Small intestine (tissue), 7 donors: ENCODE data around the gene ARFGAP3. TPM values are rescaled to one million over a fixed set of nuclear protein-coding genes. Genes with fewer than 3 reads are reported as not detected.

Source experiments
- DNase-seq, 2 donors: peaks; one replicate each; pipeline versions ENCODE4 v3.0.0 to v3.0.0-alpha.2; 2013
- FAIRE-seq: peaks from 2 replicates; lab custom pipeline; 2012; peaks lifted over from hg19 to GRCh38; lab: Jason Lieb, UNC
- H3K27ac ChIP-seq, 3 donors: one replicate each; pipeline ENCODE4 v1.5.1; 2013; ENCODE audit warnings: low read length in 2 of 3, mild to moderate bottlenecking in 2 of 3, control low read depth in 1 of 3, inconsistent platforms in 1 of 3, low read depth in 1 of 3, moderate library complexity in 1 of 3
- H3K27me3 ChIP-seq, 3 donors: one replicate each; pipeline ENCODE4 v1.6.1; 2013; ENCODE audit warnings: low read length in 3 of 3, inconsistent platforms in 1 of 3; ENCODE audit not compliant: control insufficient read depth in 3 of 3, insufficient read depth in 3 of 3
- H3K36me3 ChIP-seq, 3 donors: one replicate each; pipeline ENCODE4 v1.6.1; 2013; ENCODE audit warnings: low read length in 3 of 3, inconsistent platforms in 1 of 3, low read depth in 1 of 3, mild to moderate bottlenecking in 1 of 3, moderate library complexity in 1 of 3; ENCODE audit not compliant: control insufficient read depth in 3 of 3, insufficient read depth in 2 of 3
- H3K4me1 ChIP-seq, 3 donors: one replicate each; pipeline ENCODE4 v1.6.1; 2013; ENCODE audit warnings: low read length in 2 of 3, inconsistent platforms in 1 of 3, low read depth in 1 of 3, mild to moderate bottlenecking in 1 of 3, moderate library complexity in 1 of 3; ENCODE audit not compliant: control insufficient read depth in 3 of 3, insufficient read depth in 2 of 3
- H3K4me3 ChIP-seq, 3 donors: one replicate each; pipeline ENCODE4 v1.5.1; 2013; ENCODE audit warnings: low read length in 3 of 3, control low read depth in 1 of 3, inconsistent platforms in 1 of 3, low read depth in 1 of 3, mild to moderate bottlenecking in 1 of 3, moderate library complexity in 1 of 3
- H3K9me3 ChIP-seq, 2 donors: one replicate each; pipeline ENCODE4 v1.6.1; 2013; ENCODE audit warnings: low read depth in 1 of 2, low read length in 1 of 2; ENCODE audit not compliant: control insufficient read depth in 2 of 2, insufficient read depth in 1 of 2
- WGBS, 3 donors: extraction: QIAGEN DNeasy Blood & Tissue Kit; methylation state at CpG; one replicate each; pipeline ENCODE4 v1.1.7; 2013; 5-methylcytosine and 5-hydroxymethylcytosine counted together
- polyA plus RNA-seq, 4 donors: library from polyadenylated mRNA; stranded (reverse) in 3 of 4; unstranded in 1 of 4; fragments of 200-250 nt in 3 of 4; fragments of 120-200 nt in 1 of 4; gene quantifications; one replicate each; pipeline versions ENCODE4 v1.2.1 to v1.2.3, GENCODE V29; 2013
- donor health status: healthy with polysubstance abuse.
- donor health status: control.
- donor health status: control.
- donor health status: Bipolar disorder and iron deficiency.
- donor health status: healthy.

ARFGAP3 gene
- polyA plus RNA-seq, 4 donors, result 29.1 to 64.5 (median 53.1) TPM

DNA sequence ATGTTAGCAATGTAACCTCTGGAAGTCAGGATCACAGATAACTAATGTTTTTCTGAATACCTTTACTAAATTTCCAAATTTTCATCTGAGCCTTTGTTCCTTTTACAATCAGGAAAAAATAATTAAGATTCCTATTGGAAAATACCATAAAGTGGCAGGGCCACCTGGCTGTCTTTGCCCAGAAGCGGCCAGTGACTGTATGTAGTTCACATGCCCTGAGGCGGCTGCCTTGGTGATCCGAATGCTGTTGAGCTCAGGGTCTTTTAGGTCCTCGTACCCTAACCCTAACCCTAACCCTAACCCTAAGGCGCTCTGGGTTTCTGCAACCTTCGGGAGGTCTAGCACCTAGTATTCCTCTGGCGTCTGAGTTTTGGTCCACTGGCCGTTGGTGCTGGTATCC lies 8.5 kb upstream of the ARFGAP3 start:
- no peak overlapping the region for H3K27ac ChIP-seq
- H3K4me1 ChIP-seq, result peaks cover 0 to 13% (median 2%) of the 10 kb centered on the region in 3 donors
- FAIRE-seq, result no peak
- H3K4me3 ChIP-seq, result no peak overlapping the region
- no peaks in the 10 kb centered on the region for H3K9me3 ChIP-seq
- H3K27me3 ChIP-seq, result no peaks in the 10 kb centered on the region
- no peak for DNase-seq
- WGBS, 3 donors, result 91 to 96% (median 92%) methylated on average over 8 of the region's 8 CpGs
- H3K36me3 ChIP-seq, result peaks cover 0 to 35% (median 0%) of the 10 kb centered on the region in 3 donors

DNA sequence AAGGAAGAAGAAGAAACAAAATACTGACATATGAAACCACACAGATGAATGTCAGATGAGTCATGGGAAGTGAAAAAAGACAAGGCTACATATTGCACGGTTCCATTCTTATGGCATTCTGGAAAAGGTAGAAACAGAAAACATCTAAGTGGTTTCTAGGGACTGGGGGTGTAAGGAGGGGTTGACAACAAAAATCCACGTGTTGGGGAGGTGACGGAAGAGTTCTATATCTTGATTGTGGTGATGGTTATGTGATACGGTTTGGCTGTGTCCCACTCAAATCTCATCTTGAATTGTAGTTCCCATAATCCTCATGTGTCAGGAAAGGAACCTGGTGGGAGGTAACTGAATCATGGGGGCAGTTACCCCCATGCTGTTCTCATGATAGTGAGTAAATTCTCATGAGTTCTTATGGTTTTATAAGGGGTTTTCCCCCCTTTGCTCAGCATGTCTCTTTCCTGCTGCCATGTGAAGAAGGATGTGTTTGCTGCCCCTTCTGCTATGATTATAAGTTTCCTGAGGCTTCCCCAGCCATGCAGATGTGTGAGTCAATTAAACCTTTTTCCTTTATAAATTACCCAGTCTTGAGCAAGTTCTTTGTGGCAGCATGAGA lies 6.4 kb upstream of the ARFGAP3 start:
- Histone ChIP-seq H3K4me1 (peaks cover 0 to 13% (median 2%) of the 10 kb centered on the region in 3 donors), H3K9me3 (no peaks in the 10 kb centered on the region), H3K27ac (no peak overlapping the region), H3K27me3 (no peaks in the 10 kb centered on the region), H3K4me3 (no peak overlapping the region), H3K36me3 (peaks cover 0 to 18% (median 0%) of the 10 kb centered on the region in 3 donors)
- no peak for FAIRE-seq
- DNase-seq, result no peak
- WGBS, 3 donors, result 55 to 74% (median 65%) methylated on average over 4 of the region's 4 CpGs

DNA sequence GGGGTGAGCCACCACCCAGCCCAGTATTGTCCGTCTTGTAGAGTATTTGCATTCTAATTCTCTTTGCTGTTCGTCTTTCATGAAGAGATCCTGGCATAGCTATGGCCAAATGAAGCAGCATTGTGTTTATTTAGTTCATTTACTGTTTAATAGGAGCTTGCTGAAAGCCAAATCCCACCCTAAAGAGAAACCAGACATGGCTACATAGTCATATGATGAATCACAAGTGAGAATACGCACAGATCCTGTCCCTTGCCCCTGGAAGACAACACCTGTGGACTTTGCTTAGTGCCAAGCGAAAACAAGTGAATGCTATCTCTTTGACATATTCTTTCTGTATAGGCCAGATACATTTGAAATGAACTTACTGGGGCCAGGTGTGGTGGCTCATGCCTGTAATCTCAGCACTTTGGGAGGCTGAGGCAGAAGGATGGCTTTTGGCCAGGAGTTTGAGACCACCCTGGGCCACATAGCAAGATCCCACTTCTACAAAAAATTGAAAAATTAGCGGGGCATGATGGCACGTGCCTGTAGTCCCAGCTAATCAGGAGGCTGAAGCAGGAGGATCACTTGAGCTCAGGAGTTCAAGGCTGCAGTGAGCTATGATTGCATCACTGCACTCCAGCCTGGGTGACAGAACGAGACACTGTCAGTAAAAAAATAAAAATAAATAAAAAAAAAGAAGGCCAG lies 5.1 kb upstream of the ARFGAP3 start:
- Histone ChIP-seq H3K27ac (peak overlapping the region; percentile 47 to 97 (median 86)), H3K9me3 (peaks cover 0 to 8% of the 10 kb centered on the region in 2 donors), H3K27me3 (no peaks in the 10 kb centered on the region), H3K4me1 (peaks cover 0 to 17% (median 2%) of the 10 kb centered on the region in 3 donors), H3K36me3 (peaks cover 0 to 18% (median 0%) of the 10 kb centered on the region in 3 donors), H3K4me3 (no peak overlapping the region)
- WGBS, 3 donors, result 38 to 73% (median 50%) methylated on average over 7 of the region's 7 CpGs
- peak; percentile 88 to 90 for DNase-seq
- FAIRE-seq, result no peak

DNA sequence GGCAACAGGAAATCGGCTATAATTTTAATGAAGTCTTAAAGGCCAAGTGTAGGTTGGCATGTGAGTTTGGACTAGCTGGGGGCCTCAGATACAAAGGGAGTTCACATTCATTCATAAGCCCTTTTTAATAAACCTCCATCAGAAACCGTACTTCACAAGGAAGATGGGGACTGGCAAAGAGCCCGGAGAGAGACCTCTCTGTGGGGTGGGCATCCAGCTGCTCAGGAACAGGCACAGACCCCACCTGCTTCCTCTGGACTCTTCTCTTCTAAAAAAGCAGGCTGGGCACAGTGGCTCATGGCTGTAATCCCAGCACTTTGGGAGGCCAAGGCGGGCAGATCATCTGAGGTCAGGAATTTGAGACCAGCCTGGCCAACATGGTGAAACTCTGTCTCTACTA lies 3.9 kb upstream of the ARFGAP3 start:
- no peak overlapping the region for H3K4me3 ChIP-seq
- H3K36me3 ChIP-seq, result peaks cover 0 to 12% (median 0%) of the 10 kb centered on the region in 3 donors
- H3K27ac ChIP-seq, result peak overlapping the region in 1 of 3 donors; percentile 97
- no peak for DNase-seq
- FAIRE-seq, result no peak
- H3K4me1 ChIP-seq, result peaks cover 0 to 17% (median 2%) of the 10 kb centered on the region in 3 donors
- WGBS, 3 donors, result 55 to 72% (median 67%) methylated on average over 4 of the region's 4 CpGs
- H3K9me3 ChIP-seq, result peaks cover 0 to 8% of the 10 kb centered on the region in 2 donors
- H3K27me3 ChIP-seq, result no peaks in the 10 kb centered on the region

DNA sequence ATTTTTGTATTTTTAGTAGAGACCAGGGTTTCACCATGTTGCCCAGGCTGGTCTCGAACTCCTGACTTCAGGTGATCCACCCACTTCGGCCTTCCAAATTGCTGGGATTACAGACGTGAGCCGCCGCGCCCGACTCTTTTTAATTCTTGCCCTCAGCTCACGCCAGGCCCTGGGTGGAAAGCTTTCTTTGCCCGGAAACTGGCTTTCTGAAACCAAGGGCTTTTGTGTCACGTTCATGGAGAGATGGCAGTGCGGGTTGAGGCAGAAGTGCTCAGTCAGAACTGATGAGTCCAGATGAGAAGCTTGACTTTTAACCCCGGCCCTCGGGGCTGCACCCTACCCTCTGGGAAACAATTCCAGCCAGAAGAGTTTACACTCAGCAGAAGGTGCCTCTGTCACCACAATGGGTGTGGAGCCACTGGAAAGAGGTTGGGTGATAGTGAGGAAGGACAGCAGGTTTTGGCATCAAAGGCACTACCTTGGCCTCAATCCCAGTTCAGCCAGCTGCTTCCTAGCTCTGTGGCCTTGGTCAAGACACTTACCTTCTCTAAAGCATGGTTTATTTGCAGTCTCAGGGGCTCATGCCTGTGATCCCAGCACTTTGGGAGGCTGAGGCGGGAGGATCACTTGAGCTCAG lies 890 bp upstream of the ARFGAP3 start:
- DNase-seq (peak in 1 of 2 donors; percentile 25), FAIRE-seq (no peak)
- Histone ChIP-seq H3K9me3 (peaks cover 0 to 8% of the 10 kb centered on the region in 2 donors), H3K4me1 (peaks cover 2 to 33% (median 4%) of the 10 kb centered on the region in 3 donors), H3K27me3 (no peaks in the 10 kb centered on the region), H3K27ac (no peak overlapping the region), H3K36me3 (peaks cover 0 to 13% (median 0%) of the 10 kb centered on the region in 3 donors), H3K4me3 (peak overlapping the region in 1 of 3 donors; percentile 40)
- WGBS, 3 donors, result 83 to 93% (median 88%) methylated on average over 14 of the region's 14 CpGs

DNA sequence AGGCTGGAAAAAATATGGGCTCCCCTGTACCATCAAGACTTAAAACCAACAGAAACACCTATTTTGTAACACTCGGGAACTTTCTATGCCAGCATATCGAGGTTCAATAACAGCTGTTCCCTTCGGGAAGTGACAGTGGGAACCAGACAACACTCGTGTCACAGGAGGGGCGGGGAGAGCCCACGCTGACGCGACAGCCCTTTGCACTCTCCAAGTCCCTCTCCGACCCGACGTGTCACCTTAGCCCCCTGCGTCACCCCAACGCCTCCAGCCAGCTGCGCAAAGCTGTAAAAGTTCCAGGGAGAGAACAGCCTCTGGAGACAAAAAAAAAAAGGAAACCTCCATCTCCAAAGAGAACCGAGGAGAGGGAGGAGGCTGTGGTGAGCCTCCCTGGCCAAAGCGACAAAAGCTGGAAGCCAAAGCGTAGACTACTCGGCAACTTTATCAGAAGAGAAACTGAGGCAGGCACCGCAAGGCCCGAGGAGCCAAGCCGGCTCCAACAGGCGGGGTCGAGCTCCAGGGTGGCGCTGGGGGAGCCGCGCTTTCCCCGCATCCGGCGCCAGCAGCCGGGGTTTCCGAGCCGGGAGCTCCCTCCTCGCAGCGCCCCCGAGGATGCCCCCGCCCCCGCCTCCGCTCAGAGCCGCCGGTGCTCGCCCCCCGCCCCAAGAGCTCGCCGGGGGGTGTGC lies 751 bp downstream of the ARFGAP3 start:
- Histone ChIP-seq H3K27me3 (no peaks in the 10 kb centered on the region), H3K4me1 (peaks cover 2 to 20% (median 4%) of the 10 kb centered on the region in 3 donors), H3K4me3 (peak overlapping the region; percentile 81 to 97 (median 97)), H3K27ac (peak overlapping the region; percentile 90 to 99 (median 98)), H3K9me3 (peaks cover 0 to 8% of the 10 kb centered on the region in 2 donors), H3K36me3 (peaks cover 0 to 17% (median 0%) of the 10 kb centered on the region in 3 donors)
- no peak for FAIRE-seq
- WGBS, 3 donors, result 0 to 1% (median 1%) methylated on average over 32 to 44 of the region's 44 CpGs
- DNase-seq, result peak; percentile 64 to 86

DNA sequence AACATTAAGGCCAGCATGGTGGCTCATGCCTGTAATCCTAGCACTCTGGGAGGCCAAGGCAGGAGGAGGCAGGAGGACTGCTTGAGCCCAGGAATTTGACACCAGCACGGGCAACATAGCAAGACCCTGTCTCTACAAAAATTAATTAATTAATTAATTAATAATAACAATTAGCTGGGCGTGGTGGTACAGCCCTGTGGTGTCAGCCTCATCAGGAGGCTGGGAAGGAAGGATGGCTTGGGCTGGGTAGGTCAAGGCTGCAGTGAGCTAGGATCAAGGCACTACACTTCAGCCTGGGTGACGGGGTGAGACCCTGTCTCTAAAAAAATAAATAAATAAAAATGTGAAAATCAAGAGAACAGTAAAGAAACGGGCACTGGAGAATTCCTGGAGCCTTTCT lies 1.4 kb downstream of the ARFGAP3 start:
- DNase-seq (no peak), FAIRE-seq (no peak)
- Histone ChIP-seq H3K4me1 (peaks cover 2 to 20% (median 4%) of the 10 kb centered on the region in 3 donors), H3K27ac (peak overlapping the region; percentile 90 to 99 (median 98)), H3K4me3 (peak overlapping the region in 2 of 3 donors; percentile 97), H3K27me3 (no peaks in the 10 kb centered on the region), H3K9me3 (peaks cover 0 to 8% of the 10 kb centered on the region in 2 donors), H3K36me3 (peaks cover 0 to 20% (median 0%) of the 10 kb centered on the region in 3 donors)
- WGBS, 3 donors, result 23 to 31% (median 23%) methylated on average over 4 of the region's 4 CpGs

DNA sequence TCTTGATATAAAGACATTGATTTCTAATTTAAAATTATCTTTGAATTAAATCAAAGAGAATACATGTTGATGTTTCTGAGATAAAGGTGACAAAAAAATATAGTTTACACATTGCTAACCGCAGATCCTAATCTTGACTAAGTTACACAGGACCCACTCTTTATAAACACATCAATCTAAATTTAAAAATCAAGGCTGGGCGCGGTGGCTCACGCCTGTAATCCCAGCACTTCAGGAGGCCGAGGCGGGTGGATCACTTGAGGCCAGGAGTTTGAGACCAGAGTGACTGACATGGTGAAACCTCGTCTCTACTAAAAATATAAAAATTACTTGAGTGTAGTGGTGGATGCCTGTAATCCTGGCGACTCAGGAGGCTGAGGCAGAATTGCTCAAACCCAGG lies 1.9 kb downstream of the ARFGAP3 start:
- Histone ChIP-seq H3K9me3 (peaks cover 0 to 8% of the 10 kb centered on the region in 2 donors), H3K4me3 (peak overlapping the region in 2 of 3 donors; percentile 97), H3K4me1 (peaks cover 2 to 20% (median 4%) of the 10 kb centered on the region in 3 donors), H3K27me3 (no peaks in the 10 kb centered on the region), H3K36me3 (peaks cover 0 to 20% (median 0%) of the 10 kb centered on the region in 3 donors), H3K27ac (peak overlapping the region in 1 of 3 donors; percentile 99)
- FAIRE-seq (no peak), DNase-seq (no peak)
- 26 to 53% (median 47%) methylated on average over 8 of the region's 8 CpGs for WGBS, 3 donors
